PC-3 (cell line): ENCODE data around the gene RXRA.

Source experiments
- CTCF ChIP-seq: fragments of 300-600 bp; sonication (generic); conservative IDR thresholded peaks from 2 replicates; pipeline ENCODE4 v1.5.1; 2017; ENCODE audit warnings: antibody characterized with exemption, low read depth, mild to moderate bottlenecking, low read length
- EZH2 ChIP-seq: fragments of 300-600 bp; sonication (generic); IDR thresholded peaks from one replicate; pipeline ENCODE4 v1.6.1; 2017; ENCODE audit warnings: antibody characterized with exemption, mild to moderate bottlenecking, low read length; ENCODE audit not compliant: unreplicated experiment
- EZH2phosphoT487 ChIP-seq: fragments of 300-600 bp; sonication (generic); IDR thresholded peaks from 2 replicates; pipeline ENCODE4 v1.6.1; 2018; ENCODE audit warnings: mild to moderate bottlenecking, antibody characterized with exemption, low read length, borderline replicate concordance

DNA sequence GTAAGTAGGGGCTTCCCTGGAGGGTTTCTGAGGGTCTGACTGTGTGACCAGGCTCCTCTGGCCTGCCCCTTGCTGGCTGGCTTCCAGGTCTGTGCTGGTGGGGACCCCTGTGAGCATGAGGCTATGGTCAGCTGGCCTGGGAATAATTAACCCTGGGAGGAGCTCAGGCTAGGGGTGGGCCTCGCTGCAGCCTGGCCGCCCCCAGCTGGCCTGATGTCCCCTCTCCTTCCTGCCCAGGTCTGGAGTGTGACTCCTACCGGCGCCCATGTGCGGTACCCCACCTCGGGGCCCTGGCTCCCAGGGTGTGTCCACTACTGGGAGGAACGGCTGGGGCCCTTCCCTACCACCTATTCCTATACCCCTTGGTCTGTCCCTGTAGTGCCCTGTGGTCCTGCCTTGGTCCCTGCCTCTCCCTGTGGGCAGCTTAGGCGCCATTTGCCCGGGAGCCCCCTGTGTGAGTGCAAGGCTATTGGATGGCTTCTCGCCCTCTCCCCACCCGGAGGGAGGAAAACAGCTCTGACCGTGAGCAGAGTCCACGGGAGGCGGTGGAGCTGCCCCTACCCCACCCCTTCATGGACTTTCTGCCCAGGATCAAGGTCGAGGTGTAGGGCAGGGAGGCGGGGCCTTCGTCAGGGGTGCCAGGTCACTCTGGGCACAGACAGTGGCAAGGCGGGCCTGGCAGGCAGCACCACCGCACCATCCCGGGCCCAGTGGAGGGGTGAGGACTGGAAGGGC, 9.4 kb downstream of the RXRA start:
- TF ChIP-seq CTCF (no peak), EZH2phosphoT487 (no peak), EZH2 (no peak)
